Esophagus mucosa (tissue), 1 donor: Measurements from ENCODE around the gene TMEM144. TPM values are rescaled to one million over a fixed set of nuclear protein-coding genes. Genes with fewer than 3 reads are reported as not detected.
"Not testable (repeated sequence)": the region's sequence is repeated elsewhere in the genome, so short reads cannot be mapped to it uniquely, and the experiment has no call there.

Experiments used
- ATAC-seq: fragments of 200-7000 bp; cut with Tn5 transposase; one replicate; pipeline ENCODE4 v1.9.1; 2020
- total RNA-seq: library from RNA; stranded (reverse); gene quantifications from one replicate; pipeline ENCODE4 v1.2.4, GENCODE V29; 2023
- donor health status: DM: yes; HTN: yes; CAD: no.

TMEM144 gene
- total RNA-seq, 1 donor from 2014 or later, result 8.1 TPM

- no peak for ATAC-seq
Measured at GRCh38 chr4:158238575-158238974, 28.3 kb downstream of the TMEM144 start.

GRCh38 chr4:158239196-158239595 is 28.9 kb downstream of the TMEM144 start:
- ATAC-seq, result no peak

- no peak for ATAC-seq
Measured at GRCh38 chr4:158243071-158243470, 32.8 kb downstream of the TMEM144 start.

- ATAC-seq, result no peak
Measured at GRCh38 chr4:158250321-158250720, 40.0 kb downstream of the TMEM144 start.

- peak; percentile 42 for ATAC-seq
Measured at GRCh38 chr4:158253350-158253980, 43.2 kb downstream of the TMEM144 start.

- no peak for ATAC-seq
Measured at GRCh38 chr4:158254292-158254691, 44.0 kb downstream of the TMEM144 start.

GRCh38 chr4:158255727-158256324 is 45.5 kb downstream of the TMEM144 start:
- peak; percentile 61 for ATAC-seq

- ATAC-seq, result no peak
Measured at GRCh38 chr4:158259955-158260575, 49.8 kb downstream of the TMEM144 start.

- ATAC-seq, result no peak
Measured at GRCh38 chr4:158261480-158261879, 51.2 kb downstream of the TMEM144 start.

GRCh38 chr4:158268553-158268952 is 58.3 kb downstream of the TMEM144 start:
- no peak for ATAC-seq

- no peak for ATAC-seq
Measured at GRCh38 chr4:158274636-158275035, 64.3 kb downstream of the TMEM144 start.

- no peak for ATAC-seq
Measured at GRCh38 chr4:158277558-158277957, 67.3 kb downstream of the TMEM144 start.

- ATAC-seq, result not testable (repeated sequence)
Measured at GRCh38 chr4:158279052-158279451, 68.8 kb downstream of the TMEM144 start.

GRCh38 chr4:158280856-158281255 is 70.6 kb downstream of the TMEM144 start:
- ATAC-seq, result no peak

GRCh38 chr4:158282252-158282651 is 72.0 kb downstream of the TMEM144 start:
- ATAC-seq, result no peak

GRCh38 chr4:158285429-158286216 is 75.3 kb downstream of the TMEM144 start:
- ATAC-seq, result no peak

- ATAC-seq, result no peak
Measured at GRCh38 chr4:158290912-158291311, 80.6 kb downstream of the TMEM144 start.

- ATAC-seq, result no peak
Measured at GRCh38 chr4:158291334-158292055, 81.2 kb downstream of the TMEM144 start.

- ATAC-seq, result no peak
Measured at GRCh38 chr4:158292156-158292555, 81.9 kb downstream of the TMEM144 start.

GRCh38 chr4:158295053-158295452 is 84.8 kb downstream of the TMEM144 start:
- ATAC-seq, result no peak

- ATAC-seq, result no peak
Measured at GRCh38 chr4:158297866-158298265, 87.6 kb downstream of the TMEM144 start.

GRCh38 chr4:158299459-158300007 is 89.2 kb downstream of the TMEM144 start:
- ATAC-seq, result no peak
